Gastroesophageal sphincter (tissue), 4 donors: Measurements from ENCODE around the gene GAS2L1. TPM values are rescaled to one million over a fixed set of nuclear protein-coding genes. Genes with fewer than 3 reads are reported as not detected.
A peak's percentile ranks its signal among the peaks of the same experiment; 100 is the strongest.

Source experiments
- ATAC-seq: fragments of 150-250 bp; one replicate; pipeline ENCODE4 v1.9.1; 2016; ENCODE audit warnings: mild to moderate bottlenecking, moderate library complexity
- H3K27ac ChIP-seq, 4 donors: fragments of 200-600 bp; sonication (generic) in 3 of 4; 1 replicate in 3 of 4; 2 replicates in 1 of 4; pipeline ENCODE4 v1.5.1; 2016 to 2019
- H3K27me3 ChIP-seq: fragments of 200-600 bp; sonication (generic); one replicate; pipeline ENCODE4 v1.5.1; 2019
- H3K36me3 ChIP-seq, 2 donors: fragments of 200-600 bp; sonication (generic); one replicate each; pipeline ENCODE4 v1.5.1; 2019; ENCODE audit warnings: control low read depth in 1 of 2
- H3K4me1 ChIP-seq, 3 donors: fragments of 200-600 bp; sonication (generic); 1 replicate in 2 of 3; 2 replicates in 1 of 3; pipeline ENCODE4 v1.5.1; 2016 to 2019; ENCODE audit warnings: control low read depth in 2 of 3
- H3K4me3 ChIP-seq, 2 donors: fragments of 200-600 bp; sonication (generic); one replicate each; pipeline ENCODE4 v1.5.1; 2019; ENCODE audit warnings: mild to moderate bottlenecking in 1 of 2, moderate library complexity in 1 of 2
- H3K9me3 ChIP-seq, 3 donors: fragments of 200-600 bp; sonication (generic); one replicate each; pipeline ENCODE4 v1.5.1; 2017 to 2019; ENCODE audit warnings: control low read depth in 2 of 3
- CTCF ChIP-seq, 4 experiments: fragments of 200-600 bp in 2 of 4; fragments of 450-650 bp in 2 of 4; sonication (generic) in 1 of 4; IDR thresholded peaks; one replicate each; pipeline ENCODE4 v1.5.1; 2017 to 2019; ENCODE audit warnings: antibody characterized with exemption in 4 of 4, mild to moderate bottlenecking in 2 of 4, moderate library complexity in 2 of 4
- EP300 ChIP-seq: sonication (generic); formaldehyde crosslinking; IDR thresholded peaks from one replicate; pipeline ENCODE4 v1.6.1; 2017; ENCODE audit warnings: antibody characterized with exemption, mild to moderate bottlenecking
- POLR2A ChIP-seq, 2 donors: fragments of 450-650 bp; IDR thresholded peaks; one replicate each; pipeline ENCODE4 v1.6.1; 2017; ENCODE audit warnings: antibody characterized with exemption in 2 of 2, mild to moderate bottlenecking in 2 of 2, moderate library complexity in 1 of 2
- POLR2AphosphoS5 ChIP-seq: sonication (generic); formaldehyde crosslinking; IDR thresholded peaks from one replicate; pipeline ENCODE4 v1.6.1; 2017; ENCODE audit warnings: antibody characterized with exemption
- WGBS, 2 donors: methylation state at CpG; one replicate each; pipeline ENCODE4 v1.1.5; 2018; ENCODE audit warnings: low coverage in 1 of 2; 5-methylcytosine and 5-hydroxymethylcytosine counted together
- total RNA-seq, 4 donors: library from RNA; depleted of rRNA; stranded (reverse); fragments of >200 nt; gene quantifications; one replicate each; pipeline ENCODE4 v1.1.0, GENCODE V29; 2016

GAS2L1 gene
- total RNA-seq, 4 donors from 2014 or later, result 17.8 to 65.5 (median 36.8) TPM

- peak overlapping the region; percentile 70 to 86 for H3K4me3 ChIP-seq
- H3K27me3 ChIP-seq, result no peaks in the 10 kb centered on the region
- no peaks in the 10 kb centered on the region for H3K9me3 ChIP-seq
- peaks cover 6 to 37% of the 10 kb centered on the region in 2 donors for H3K36me3 ChIP-seq
- WGBS, 2 donors, result 2 to 3% methylated on average over 7 to 13 of the region's 14 CpGs
- ATAC-seq, result no peak
- H3K4me1 ChIP-seq, result peaks cover 10 to 72% (median 46%) of the 10 kb centered on the region in 3 donors
- H3K27ac ChIP-seq, result peak overlapping the region; percentile 94 to 99 (median 96)
- TF ChIP-seq POLR2A (IDR thresholded peaks at IDR 0.05), result no peak
- no peak for TF ChIP-seq CTCF (IDR thresholded peaks at IDR 0.05)
- no peak for TF ChIP-seq EP300
- no peak for TF ChIP-seq POLR2AphosphoS5
These were observed 37.2 kb upstream of the GAS2L1 start for GRCh38 chr22:29269230-29269604.

- WGBS, 2 donors, result 9 to 21% methylated on average over 12 to 13 of the region's 13 CpGs
- no peak for TF ChIP-seq EP300
- no peak for TF ChIP-seq POLR2A (IDR thresholded peaks at IDR 0.05)
- no peak for TF ChIP-seq CTCF (IDR thresholded peaks at IDR 0.05)
- no peak for TF ChIP-seq POLR2AphosphoS5
- H3K9me3 ChIP-seq, result no peaks in the 10 kb centered on the region
- peaks cover 9 to 37% of the 10 kb centered on the region in 2 donors for H3K36me3 ChIP-seq
- peaks cover 10 to 79% (median 46%) of the 10 kb centered on the region in 3 donors for H3K4me1 ChIP-seq
- H3K4me3 ChIP-seq, result peak overlapping the region; percentile 70 to 86
- ATAC-seq, result no peak
- H3K27ac ChIP-seq, result peak overlapping the region in 3 of 4 donors; percentile 96 to 99 (median 97)
- H3K27me3 ChIP-seq, result no peaks in the 10 kb centered on the region
These were observed 36.5 kb upstream of the GAS2L1 start for GRCh38 chr22:29269731-29270474.

GRCh38 chr22:29270475-29271271, 35.8 kb upstream of the GAS2L1 start:
- peaks cover 15 to 37% of the 10 kb centered on the region in 2 donors for H3K36me3 ChIP-seq
- WGBS, 2 donors, result 8 to 11% methylated on average over 9 of the region's 9 CpGs
- H3K4me1 ChIP-seq, result peaks cover 14 to 86% (median 46%) of the 10 kb centered on the region in 3 donors
- no peaks in the 10 kb centered on the region for H3K27me3 ChIP-seq
- H3K4me3 ChIP-seq, result peak overlapping the region; percentile 70 to 86
- H3K27ac ChIP-seq, result peak overlapping the region in 3 of 4 donors; percentile 96 to 99 (median 97)
- no peak for ATAC-seq
- no peaks in the 10 kb centered on the region for H3K9me3 ChIP-seq
- no peak for TF ChIP-seq EP300
- TF ChIP-seq CTCF (IDR thresholded peaks at IDR 0.05), result no peak
- TF ChIP-seq POLR2AphosphoS5, result no peak
- TF ChIP-seq POLR2A (IDR thresholded peaks at IDR 0.05), result no peak

- 68% methylated on average over 2 of the region's 2 CpGs; no CpG with 5 or more reads in 1 of the 2 donors for WGBS, 2 donors
- H3K4me1 ChIP-seq, result peaks cover 14 to 87% (median 35%) of the 10 kb centered on the region in 3 donors
- H3K9me3 ChIP-seq, result no peaks in the 10 kb centered on the region
- TF ChIP-seq EP300, result no peak
- TF ChIP-seq POLR2A (IDR thresholded peaks at IDR 0.05), result no peak
- no peak for TF ChIP-seq CTCF (IDR thresholded peaks at IDR 0.05)
- no peak for TF ChIP-seq POLR2AphosphoS5
- ATAC-seq, result no peak
- peaks cover 20 to 54% of the 10 kb centered on the region in 2 donors for H3K36me3 ChIP-seq
- H3K27ac ChIP-seq, result no peak overlapping the region
- no peaks in the 10 kb centered on the region for H3K27me3 ChIP-seq
- H3K4me3 ChIP-seq, result no peak overlapping the region
These were observed 33.8 kb upstream of the GAS2L1 start for GRCh38 chr22:29272624-29273023.
